HepG2 (cell line): ENCODE results near the gene EVA1A. TPM values are rescaled to one million over a fixed set of nuclear protein-coding genes. Genes with fewer than 3 reads are reported as not detected.

Source experiments
- ARID2 ChIP-seq: sonication (generic); formaldehyde crosslinking; IDR thresholded peaks from 2 replicates; pipeline ENCODE4 v1.8.1; 2022; ENCODE audit warnings: mild to moderate bottlenecking, missing genetic modification reagents, borderline replicate concordance
- ATF7-NPFF ChIP-seq: sonication (generic); formaldehyde crosslinking; IDR thresholded peaks from 2 replicates; pipeline ENCODE4 v1.8.1; 2023; ENCODE audit warnings: mild to moderate bottlenecking, low read depth, missing genetic modification reagents, moderate library complexity
- FOXP1 ChIP-seq, 2 experiments: fragments of 450-650 bp in 1 of 2; IDR thresholded peaks; 2 replicates each; pipeline ENCODE4 v1.6.1; 2017 to 2018; ENCODE audit warnings: antibody characterized with exemption in 1 of 2
- IKZF4 ChIP-seq: sonication (generic); formaldehyde crosslinking; IDR thresholded peaks from 2 replicates; pipeline ENCODE4 v1.5.1; 2020; ENCODE audit warnings: borderline replicate concordance, mild to moderate bottlenecking, low read depth, missing genetic modification reagents; ENCODE audit errors: not compliant biosample characterization
- MTF2 ChIP-seq: sonication (generic); formaldehyde crosslinking; IDR thresholded peaks from 2 replicates; pipeline ENCODE4 v1.5.0; 2020; ENCODE audit warnings: missing genetic modification reagents, borderline replicate concordance
- RNF2 ChIP-seq: fragments of 450-650 bp; conservative IDR thresholded peaks from 2 replicates; pipeline ENCODE4 v1.6.1; 2016; ENCODE audit warnings: low read depth
- SETDB1 ChIP-seq: sonication (generic); formaldehyde crosslinking; IDR thresholded peaks from 2 replicates; pipeline ENCODE4 v1.5.1; 2020; ENCODE audit warnings: missing genetic modification reagents, mild to moderate bottlenecking, borderline replicate concordance
- SMC3 ChIP-seq: IDR thresholded peaks from 2 replicates; pipeline ENCODE4 v1.6.1; 2011; ENCODE audit warnings: low read length, improper control_type of control experiment
- SRSF1 ChIP-seq: fragments of 200-400 bp; formaldehyde crosslinking; optimal IDR thresholded peaks from 2 replicates; pipeline ENCODE3; 2017; ENCODE audit warnings: mild to moderate bottlenecking, low read depth, low read length, moderate library complexity
- TRIM24 ChIP-seq: sonication (generic); formaldehyde crosslinking; IDR thresholded peaks from 2 replicates; pipeline ENCODE4 v1.8.0; 2022; ENCODE audit warnings: mild to moderate bottlenecking, missing genetic modification reagents
- YY1 ChIP-seq: IDR thresholded peaks from 2 replicates; pipeline ENCODE4 v1.6.1; 2011; ENCODE audit warnings: low read length, low read depth, moderate library complexity, mild to moderate bottlenecking; ENCODE audit not compliant: insufficient read depth, insufficient replicate concordance
- ZNF296 ChIP-seq: sonication (generic); formaldehyde crosslinking; conservative IDR thresholded peaks from 2 replicates; pipeline ENCODE4 v1.5.0; 2020; ENCODE audit warnings: mild to moderate bottlenecking, missing genetic modification reagents
- ZNF383 ChIP-seq: sonication (generic); formaldehyde crosslinking; IDR thresholded peaks from 2 replicates; pipeline ENCODE4 v1.4.0; 2020; ENCODE audit warnings: missing genetic modification reagents, mild to moderate bottlenecking, borderline replicate concordance
- ZNF589 ChIP-seq: sonication (generic); formaldehyde crosslinking; conservative IDR thresholded peaks from 2 replicates; pipeline ENCODE4 v1.8.0; 2022; ENCODE audit warnings: mild to moderate bottlenecking, moderate library complexity, missing genetic modification reagents
- ZNF670 ChIP-seq: sonication (generic); formaldehyde crosslinking; IDR thresholded peaks from 2 replicates; pipeline ENCODE4 v1.8.0; 2022; ENCODE audit warnings: mild to moderate bottlenecking, missing genetic modification reagents, borderline replicate concordance
- ZSCAN21 ChIP-seq: sonication (generic); formaldehyde crosslinking; IDR thresholded peaks from 2 replicates; pipeline ENCODE4 v1.8.0; 2022; ENCODE audit warnings: mild to moderate bottlenecking, missing genetic modification reagents, moderate library complexity, borderline replicate concordance
- polyA plus RNA-seq, 8 experiments: library from polyadenylated mRNA; depleted of rRNA in 3 of 8; stranded (reverse) in 7 of 8; unstranded in 1 of 8; fragments of >200 nt; fragmentation: Illumina TruSeq in 4 of 8; extraction: Trizol in 4 of 8; gene quantifications; 2 replicates each; pipeline versions ENCODE4 v1.2.1 to v1.2.3, GENCODE V29; 2011 to 2016; ENCODE audit warnings: low read depth in 4 of 8, missing spikeins in 1 of 8, mixed read lengths in 1 of 8; ENCODE audit not compliant: insufficient read depth in 1 of 8
- total RNA-seq, 5 experiments: library from RNA; depleted of rRNA; stranded (reverse); fragments of >200 nt; fragmentation: Illumina TruSeq; extraction: Trizol; gene quantifications; 2 replicates each; pipeline ENCODE4 v1.2.3, GENCODE V29; 2016; ENCODE audit warnings: low read depth in 1 of 5
- TF ChIP-seq, protein P1 (sequence below): sonication (generic); formaldehyde crosslinking; IDR thresholded peaks from 2 replicates; pipeline ENCODE4 v1.9.0; 2021; ENCODE audit warnings: missing genetic modification reagents, mild to moderate bottlenecking, borderline replicate concordance
- TF ChIP-seq, protein P2 (sequence below): IDR thresholded peaks from 2 replicates; pipeline ENCODE4 v1.6.1; 2016; ENCODE audit warnings: low read depth
- TF ChIP-seq, protein P3 (sequence below): sonication (generic); formaldehyde crosslinking; IDR thresholded peaks from 2 replicates; pipeline ENCODE4 v1.4.0; 2020; ENCODE audit warnings: mild to moderate bottlenecking, missing genetic modification reagents
- TF ChIP-seq, protein P4 (sequence below): sonication (generic); formaldehyde crosslinking; IDR thresholded peaks from 2 replicates; pipeline ENCODE4 v1.4.0; 2020; ENCODE audit warnings: missing genetic modification reagents, borderline replicate concordance

EVA1A gene
- total and polyA plus RNA-seq, 2 of the 13 experiments (the other 11 are each of a cell fraction or from before 2014, with no cell fraction given): 57.5 to 57.8 TPM

DNA sequence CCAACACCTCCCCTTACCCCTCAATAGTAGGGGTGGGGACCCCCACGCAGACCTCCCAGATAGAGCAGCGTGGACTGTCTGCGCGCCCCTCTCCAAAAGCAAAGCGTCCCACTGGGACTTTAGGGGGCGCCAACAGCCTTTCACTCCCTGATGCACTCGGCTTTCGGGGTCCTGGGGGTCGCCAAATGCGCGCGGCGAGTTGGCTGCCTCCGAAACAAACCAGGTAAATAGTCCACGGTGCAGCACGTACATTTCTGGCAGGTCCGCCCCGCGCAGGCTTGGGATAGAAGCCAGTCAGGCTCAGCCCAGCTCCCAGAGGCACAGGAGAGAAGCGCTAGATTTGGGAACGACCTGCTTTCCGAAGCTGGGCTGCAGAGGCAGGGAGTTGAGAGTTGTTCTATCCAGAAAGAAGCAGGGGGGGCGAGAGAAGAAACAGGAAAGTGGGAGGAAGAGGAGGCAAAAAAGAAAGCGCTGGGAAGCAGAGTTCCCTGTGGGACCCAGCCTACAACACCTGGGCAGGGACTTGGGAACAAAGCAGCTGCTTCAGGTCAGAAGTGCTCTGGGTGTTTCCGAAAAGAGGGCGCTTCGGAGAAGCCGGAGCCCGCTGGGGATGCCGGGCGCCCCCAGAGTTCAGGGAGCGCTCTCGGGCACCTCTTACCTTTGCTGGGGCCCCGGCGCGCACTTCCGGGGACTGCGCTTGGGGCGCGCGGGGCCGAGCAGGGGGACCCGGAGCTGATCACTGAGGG is 544 bp downstream of the EVA1A start (continued):
- TF ChIP-seq, protein P1, sequence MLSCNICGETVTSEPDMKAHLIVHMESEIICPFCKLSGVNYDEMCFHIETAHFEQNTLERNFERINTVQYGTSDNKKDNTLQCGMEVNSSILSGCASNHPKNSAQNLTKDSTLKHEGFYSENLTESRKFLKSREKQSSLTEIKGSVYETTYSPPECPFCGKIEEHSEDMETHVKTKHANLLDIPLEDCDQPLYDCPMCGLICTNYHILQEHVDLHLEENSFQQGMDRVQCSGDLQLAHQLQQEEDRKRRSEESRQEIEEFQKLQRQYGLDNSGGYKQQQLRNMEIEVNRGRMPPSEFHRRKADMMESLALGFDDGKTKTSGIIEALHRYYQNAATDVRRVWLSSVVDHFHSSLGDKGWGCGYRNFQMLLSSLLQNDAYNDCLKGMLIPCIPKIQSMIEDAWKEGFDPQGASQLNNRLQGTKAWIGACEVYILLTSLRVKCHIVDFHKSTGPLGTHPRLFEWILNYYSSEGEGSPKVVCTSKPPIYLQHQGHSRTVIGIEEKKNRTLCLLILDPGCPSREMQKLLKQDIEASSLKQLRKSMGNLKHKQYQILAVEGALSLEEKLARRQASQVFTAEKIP (CRISPR knock-in tag): no peak
- TF ChIP-seq, protein P2, sequence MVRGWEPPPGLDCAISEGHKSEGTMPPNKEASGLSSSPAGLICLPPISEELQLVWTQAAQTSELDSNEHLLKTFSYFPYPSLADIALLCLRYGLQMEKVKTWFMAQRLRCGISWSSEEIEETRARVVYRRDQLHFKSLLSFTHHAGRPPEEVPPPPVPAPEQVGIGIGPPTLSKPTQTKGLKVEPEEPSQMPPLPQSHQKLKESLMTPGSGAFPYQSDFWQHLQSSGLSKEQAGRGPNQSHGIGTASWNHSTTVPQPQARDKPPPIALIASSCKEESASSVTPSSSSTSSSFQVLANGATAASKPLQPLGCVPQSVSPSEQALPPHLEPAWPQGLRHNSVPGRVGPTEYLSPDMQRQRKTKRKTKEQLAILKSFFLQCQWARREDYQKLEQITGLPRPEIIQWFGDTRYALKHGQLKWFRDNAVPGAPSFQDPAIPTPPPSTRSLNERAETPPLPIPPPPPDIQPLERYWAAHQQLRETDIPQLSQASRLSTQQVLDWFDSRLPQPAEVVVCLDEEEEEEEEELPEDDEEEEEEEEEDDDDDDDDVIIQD: no peak
- TF ChIP-seq IKZF4 (CRISPR knock-in tag): no peak
- TF ChIP-seq, protein P3, sequence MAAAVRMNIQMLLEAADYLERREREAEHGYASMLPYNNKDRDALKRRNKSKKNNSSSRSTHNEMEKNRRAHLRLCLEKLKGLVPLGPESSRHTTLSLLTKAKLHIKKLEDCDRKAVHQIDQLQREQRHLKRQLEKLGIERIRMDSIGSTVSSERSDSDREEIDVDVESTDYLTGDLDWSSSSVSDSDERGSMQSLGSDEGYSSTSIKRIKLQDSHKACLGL (CRISPR knock-in tag): no peak
- no peak; the same call in 1 of the 2 replicates for TF ChIP-seq ZSCAN21 (CRISPR knock-in tag)
- TF ChIP-seq SRSF1: peak; percentile 76
- TF ChIP-seq ARID2 (CRISPR knock-in tag): peak; percentile 32; the same call in 1 of the 2 replicates
- no peak for TF ChIP-seq MTF2 (CRISPR knock-in tag)
- TF ChIP-seq TRIM24 (CRISPR knock-in tag): no peak
- TF ChIP-seq, protein P4, sequence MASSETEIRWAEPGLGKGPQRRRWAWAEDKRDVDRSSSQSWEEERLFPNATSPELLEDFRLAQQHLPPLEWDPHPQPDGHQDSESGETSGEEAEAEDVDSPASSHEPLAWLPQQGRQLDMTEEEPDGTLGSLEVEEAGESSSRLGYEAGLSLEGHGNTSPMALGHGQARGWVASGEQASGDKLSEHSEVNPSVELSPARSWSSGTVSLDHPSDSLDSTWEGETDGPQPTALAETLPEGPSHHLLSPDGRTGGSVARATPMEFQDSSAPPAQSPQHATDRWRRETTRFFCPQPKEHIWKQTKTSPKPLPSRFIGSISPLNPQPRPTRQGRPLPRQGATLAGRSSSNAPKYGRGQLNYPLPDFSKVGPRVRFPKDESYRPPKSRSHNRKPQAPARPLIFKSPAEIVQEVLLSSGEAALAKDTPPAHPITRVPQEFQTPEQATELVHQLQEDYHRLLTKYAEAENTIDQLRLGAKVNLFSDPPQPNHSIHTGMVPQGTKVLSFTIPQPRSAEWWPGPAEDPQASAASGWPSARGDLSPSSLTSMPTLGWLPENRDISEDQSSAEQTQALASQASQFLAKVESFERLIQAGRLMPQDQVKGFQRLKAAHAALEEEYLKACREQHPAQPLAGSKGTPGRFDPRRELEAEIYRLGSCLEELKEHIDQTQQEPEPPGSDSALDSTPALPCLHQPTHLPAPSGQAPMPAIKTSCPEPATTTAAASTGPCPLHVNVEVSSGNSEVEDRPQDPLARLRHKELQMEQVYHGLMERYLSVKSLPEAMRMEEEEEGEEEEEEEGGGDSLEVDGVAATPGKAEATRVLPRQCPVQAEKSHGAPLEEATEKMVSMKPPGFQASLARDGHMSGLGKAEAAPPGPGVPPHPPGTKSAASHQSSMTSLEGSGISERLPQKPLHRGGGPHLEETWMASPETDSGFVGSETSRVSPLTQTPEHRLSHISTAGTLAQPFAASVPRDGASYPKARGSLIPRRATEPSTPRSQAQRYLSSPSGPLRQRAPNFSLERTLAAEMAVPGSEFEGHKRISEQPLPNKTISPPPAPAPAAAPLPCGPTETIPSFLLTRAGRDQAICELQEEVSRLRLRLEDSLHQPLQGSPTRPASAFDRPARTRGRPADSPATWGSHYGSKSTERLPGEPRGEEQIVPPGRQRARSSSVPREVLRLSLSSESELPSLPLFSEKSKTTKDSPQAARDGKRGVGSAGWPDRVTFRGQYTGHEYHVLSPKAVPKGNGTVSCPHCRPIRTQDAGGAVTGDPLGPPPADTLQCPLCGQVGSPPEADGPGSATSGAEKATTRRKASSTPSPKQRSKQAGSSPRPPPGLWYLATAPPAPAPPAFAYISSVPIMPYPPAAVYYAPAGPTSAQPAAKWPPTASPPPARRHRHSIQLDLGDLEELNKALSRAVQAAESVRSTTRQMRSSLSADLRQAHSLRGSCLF (CRISPR knock-in tag): 0 out of 2 replicates have a peak, but pooled peaks have one; percentile 38
- peak; percentile 35; the same call in 1 of the 2 replicates for TF ChIP-seq ZNF670 (CRISPR knock-in tag)
- TF ChIP-seq SMC3: 0 out of 2 replicates have a peak, but pooled peaks have one; percentile 8
- TF ChIP-seq ZNF383 (CRISPR knock-in tag): no peak; the same call in none of the 2 replicates
- TF ChIP-seq ZNF589 (CRISPR knock-in tag): no peak
- no peak for TF ChIP-seq FOXP1 (IDR thresholded peaks at IDR 0.05)
- TF ChIP-seq FOXP1 (CRISPR knock-in tag; IDR thresholded peaks at IDR 0.05): no peak
- TF ChIP-seq ATF7-NPFF (CRISPR knock-in tag): peak; percentile 78; the same call in 1 of the 2 replicates
- TF ChIP-seq ZNF296: no peak
- TF ChIP-seq SETDB1 (CRISPR knock-in tag): no peak
- TF ChIP-seq YY1: no peak
- TF ChIP-seq RNF2: no peak
